GM18951 (cell line): Measurements from ENCODE around the gene SYT17.

Source experiments
- POLR2A ChIP-seq: IDR thresholded peaks from 4 replicates; pipeline ENCODE4 v1.6.1; 2011; ENCODE audit warnings: mild to moderate bottlenecking; ENCODE audit not compliant: insufficient read length, insufficient read depth; ENCODE audit errors: extremely low read depth
- in situ Hi-C: fragments of 300-500 bp; cut with MboI; formaldehyde crosslinking; loops from one replicate; pipeline ENCODE4 v1.12.0; 2022; ENCODE audit warnings: low sequenced_read_pairs, mixed read lengths, inconsistent platforms; ENCODE audit not compliant: unreplicated experiment

SYT17 gene

GRCh38 chr16:19299565-19299964, 131.5 kb downstream of the SYT17 start:
- in situ Hi-C loops, result no loop called here

GRCh38 chr16:19301931-19302330, 133.9 kb downstream of the SYT17 start:
- in situ Hi-C loops, result no loop called here
- no peak for TF ChIP-seq POLR2A

More at GRCh38 chr16:19299565-19299964, 131.5 kb downstream of the SYT17 start:
- TF ChIP-seq POLR2A, result no peak

GRCh38 chr16:19304750-19305149, 136.7 kb downstream of the SYT17 start:
- in situ Hi-C loops, result no loop called here
- no peak for TF ChIP-seq POLR2A

GRCh38 chr16:19305443-19305842, 137.4 kb downstream of the SYT17 start:
- TF ChIP-seq POLR2A, result no peak
- in situ Hi-C loops, result no loop called here

- in situ Hi-C loops, result no loop called here
- TF ChIP-seq POLR2A, result no peak
Measured at GRCh38 chr16:19307587-19308241, 139.7 kb downstream of the SYT17 start.

GRCh38 chr16:19308392-19308791, 140.4 kb downstream of the SYT17 start:
- in situ Hi-C loops, result no loop called here
- TF ChIP-seq POLR2A, result no peak

GRCh38 chr16:19309178-19309577, 141.1 kb downstream of the SYT17 start:
- in situ Hi-C loops, result no loop called here
- TF ChIP-seq POLR2A, result no peak

- TF ChIP-seq POLR2A, result no peak
- in situ Hi-C loops, result no loop called here
Measured at GRCh38 chr16:19314718-19315425, 146.8 kb downstream of the SYT17 start.

- no peak for TF ChIP-seq POLR2A
- in situ Hi-C loops, result no loop called here
Measured at GRCh38 chr16:19315889-19316433, 147.9 kb downstream of the SYT17 start.

GRCh38 chr16:19316846-19317245, 148.8 kb downstream of the SYT17 start:
- in situ Hi-C loops, result no loop called here
- TF ChIP-seq POLR2A, result no peak
